ENCODE measurements around the gene ZNF232.

DNA sequence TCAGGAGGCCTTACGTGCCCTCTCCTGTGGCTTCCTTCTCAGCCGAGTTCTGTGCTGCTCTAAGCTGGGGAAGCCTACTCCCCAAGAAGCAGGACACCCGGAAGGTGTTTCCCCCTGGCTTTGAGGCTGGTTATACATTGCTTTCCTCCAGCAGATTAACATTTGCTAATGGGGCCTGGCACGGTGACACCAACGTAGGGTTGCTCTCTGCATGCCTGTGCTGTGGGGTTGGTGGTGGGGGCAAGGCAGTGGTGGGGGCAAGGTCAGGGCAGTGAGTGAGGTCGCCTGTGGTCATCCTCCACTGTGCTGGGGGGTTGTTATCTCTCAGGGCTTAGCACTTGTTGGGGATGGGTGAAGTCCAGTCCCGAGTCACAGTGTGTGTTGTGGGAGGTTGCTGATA lies 8.4 kb upstream of the ZNF232 start:
- no peak for TF ChIP-seq ZFX (IDR thresholded peaks at IDR 0.05; ENCODE audit: borderline replicate concordance)
- TF ChIP-seq CTCF (IDR thresholded peaks at IDR 0.05), result no peak

All from 22Rv1 (cell line).